Activated naive CD4-positive, alpha-beta T cell treated with anti-CD3 and anti-CD28 coated beads, Interleukin-2, amount 10 ng/mL, durations not matched to agents 7 days and 5 days (primary cell): Measurements from ENCODE around the gene C15orf40.
"Not testable (repeated sequence)": the region's sequence is repeated elsewhere in the genome, so short reads cannot be mapped to it uniquely, and the experiment has no call there.

Source experiments
- CTCF ChIA-PET: fragments of 350-600 bp; sonication (Branson Sonifier 250); formaldehyde crosslinking; loops from one replicate; lab custom pipeline; 2021; ENCODE audit warnings: antibody characterized with exemption; lab: Charles Lee
- DNase-seq: peaks from one replicate; pipeline ENCODE4 v3.0.0-alpha.2; 2020
- H3K27ac Mint-ChIP-seq: one replicate; pipeline ENCODE4 v1.8.0; 2021; ENCODE audit warnings: mild to moderate bottlenecking, moderate library complexity, mixed read lengths
- H3K27me3 Mint-ChIP-seq: one replicate; pipeline ENCODE4 v1.8.0; 2021; ENCODE audit warnings: mild to moderate bottlenecking, mixed read lengths
- H3K36me3 Mint-ChIP-seq: one replicate; pipeline ENCODE4 v1.8.0; 2021; ENCODE audit warnings: mixed read lengths
- H3K4me1 Mint-ChIP-seq: one replicate; pipeline ENCODE4 v1.8.0; 2021; ENCODE audit warnings: mixed read lengths
- H3K4me3 Mint-ChIP-seq: one replicate; pipeline ENCODE4 v1.8.0; 2021; ENCODE audit warnings: mild to moderate bottlenecking, moderate library complexity, mixed read lengths
- H3K9me3 Mint-ChIP-seq: one replicate; pipeline ENCODE4 v1.8.0; 2021; ENCODE audit warnings: mixed read lengths

C15orf40 gene

GRCh38 chr15:83012636-83013035, 1.2 kb upstream of the C15orf40 start:
- peaks cover 41% of the 10 kb centered on the region for H3K36me3 Mint-ChIP-seq
- peak overlapping the region; percentile 97 for H3K27ac Mint-ChIP-seq
- no peaks in the 10 kb centered on the region for H3K9me3 Mint-ChIP-seq
- H3K27me3 Mint-ChIP-seq = no peaks in the 10 kb centered on the region
- peak overlapping the region; percentile 96 for H3K4me3 Mint-ChIP-seq
- peaks cover 42% of the 10 kb centered on the region for H3K4me1 Mint-ChIP-seq
- no peak for DNase-seq
- CTCF ChIA-PET = interaction anchor here (1.0 to 3.3 kb wide), 2 partner anchors 12 to 20 kb away, joined by 3 to 20 read pairs; no protein-coding TSS in a partner anchor

- peak overlapping the region; percentile 96 for H3K4me3 Mint-ChIP-seq
- H3K4me1 Mint-ChIP-seq = peaks cover 42% of the 10 kb centered on the region
- peak overlapping the region; percentile 97 for H3K27ac Mint-ChIP-seq
- H3K9me3 Mint-ChIP-seq = no peaks in the 10 kb centered on the region
- CTCF ChIA-PET = interaction anchor here (1.0 to 3.3 kb wide), 6 partner anchors 10 to 235 kb away, joined by 3 to 20 read pairs (median 3); no protein-coding TSS in a partner anchor
- peaks cover 41% of the 10 kb centered on the region for H3K36me3 Mint-ChIP-seq
- H3K27me3 Mint-ChIP-seq = no peaks in the 10 kb centered on the region
- no peak for DNase-seq
Observed at GRCh38 chr15:83012076-83012426, 612 bp upstream of the C15orf40 start.

- DNase-seq = peak; percentile 88
- Mint-ChIP-seq H3K4me3 (peak overlapping the region; percentile 96), H3K36me3 (peaks cover 41% of the 10 kb centered on the region), H3K27me3 (no peaks in the 10 kb centered on the region), H3K9me3 (no peaks in the 10 kb centered on the region), H3K27ac (peak overlapping the region; percentile 97), H3K4me1 (peaks cover 42% of the 10 kb centered on the region)
- CTCF ChIA-PET = interaction anchor here (0.7 to 3.3 kb wide), 15 partner anchors 11 to 480 kb away, joined by 3 to 20 read pairs (median 4); no protein-coding TSS in a partner anchor
Observed at GRCh38 chr15:83010709-83011270, 649 bp downstream of the C15orf40 start.

GRCh38 chr15:83000672-83001031, 10.8 kb downstream of the C15orf40 start:
- H3K9me3 Mint-ChIP-seq, H3K36me3 Mint-ChIP-seq, H3K4me1 Mint-ChIP-seq, DNase-seq, H3K27me3 Mint-ChIP-seq, H3K27ac Mint-ChIP-seq, H3K4me3 Mint-ChIP-seq: not testable (repeated sequence)
- CTCF ChIA-PET = interaction anchor here (1.3 to 4.9 kb wide), 13 partner anchors 10 to 470 kb away, joined by 3 to 61 read pairs (median 4); partner anchors contain the start of genes C15orf40 and RAMAC

GRCh38 chr15:82999905-83000671, 11.4 kb downstream of the C15orf40 start:
- DNase-seq = peak; percentile 55

GRCh38 chr15:82999426-82999825, 12.0 kb downstream of the C15orf40 start:
- no peak for DNase-seq
- Mint-ChIP-seq H3K36me3 (no peaks in the 10 kb centered on the region), H3K27ac (no peak overlapping the region), H3K4me3 (no peak overlapping the region), H3K4me1 (peaks cover 8% of the 10 kb centered on the region), H3K27me3 (no peaks in the 10 kb centered on the region), H3K9me3 (no peaks in the 10 kb centered on the region)
- CTCF ChIA-PET = interaction anchor here (0.8 to 4.9 kb wide), 12 partner anchors 11 to 469 kb away, joined by 3 to 61 read pairs (median 4); partner anchors contain the start of genes C15orf40 and RAMAC

More at GRCh38 chr15:82999905-83000671, 11.4 kb downstream of the C15orf40 start:
- Mint-ChIP-seq H3K4me3 (peak overlapping the region; percentile 47), H3K36me3 (peaks cover 4% of the 10 kb centered on the region), H3K4me1 (peaks cover 8% of the 10 kb centered on the region), H3K9me3 (no peaks in the 10 kb centered on the region), H3K27ac (no peak overlapping the region), H3K27me3 (no peaks in the 10 kb centered on the region)
- CTCF ChIA-PET = interaction anchor here (0.6 to 4.9 kb wide), 17 partner anchors 11 to 469 kb away, joined by 3 to 61 read pairs (median 4); partner anchors contain the start of genes C15orf40 and RAMAC

- CTCF ChIA-PET = interaction anchor here (1.0 kb wide), 1 partner anchor 130 kb away, joined by 3 read pairs; no protein-coding TSS in a partner anchor
- peaks cover 8% of the 10 kb centered on the region for H3K4me1 Mint-ChIP-seq
Observed at GRCh38 chr15:82995938-82996337, 15.5 kb downstream of the C15orf40 start.

GRCh38 chr15:82995076-82995475, 16.4 kb downstream of the C15orf40 start:
- Mint-ChIP-seq H3K36me3 (peaks cover 9% of the 10 kb centered on the region), H3K4me3 (no peak overlapping the region), H3K4me1 (peaks cover 3% of the 10 kb centered on the region), H3K27ac (no peak overlapping the region), H3K27me3 (no peaks in the 10 kb centered on the region), H3K9me3 (no peaks in the 10 kb centered on the region)
- CTCF ChIA-PET = interaction anchor here (0.6 kb wide), 1 partner anchor 145 kb away, joined by 3 read pairs; no protein-coding TSS in a partner anchor
- DNase-seq = no peak

More at GRCh38 chr15:82995938-82996337, 15.5 kb downstream of the C15orf40 start:
- H3K9me3 Mint-ChIP-seq = no peaks in the 10 kb centered on the region
- no peak overlapping the region for H3K4me3 Mint-ChIP-seq
- no peaks in the 10 kb centered on the region for H3K27me3 Mint-ChIP-seq
- DNase-seq = no peak
- H3K27ac Mint-ChIP-seq = no peak overlapping the region
- peaks cover 5% of the 10 kb centered on the region for H3K36me3 Mint-ChIP-seq

GRCh38 chr15:82993144-82993543, 18.3 kb downstream of the C15orf40 start:
- H3K4me1 Mint-ChIP-seq = peaks cover 6% of the 10 kb centered on the region
- no peak overlapping the region for H3K4me3 Mint-ChIP-seq
- CTCF ChIA-PET = no interaction called here
- H3K36me3 Mint-ChIP-seq = peaks cover 21% of the 10 kb centered on the region
- no peak overlapping the region for H3K27ac Mint-ChIP-seq
- H3K9me3 Mint-ChIP-seq = no peaks in the 10 kb centered on the region
- DNase-seq = no peak
- H3K27me3 Mint-ChIP-seq = no peaks in the 10 kb centered on the region

GRCh38 chr15:82992436-82992998, 18.9 kb downstream of the C15orf40 start:
- no peak overlapping the region for H3K27ac Mint-ChIP-seq
- H3K27me3 Mint-ChIP-seq = no peaks in the 10 kb centered on the region
- CTCF ChIA-PET = interaction anchor here (0.6 to 1.1 kb wide), 2 partner anchors 143 to 450 kb away, joined by 3 read pairs; no protein-coding TSS in a partner anchor
- peaks cover 8% of the 10 kb centered on the region for H3K4me1 Mint-ChIP-seq
- DNase-seq = no peak
- peaks cover 25% of the 10 kb centered on the region for H3K36me3 Mint-ChIP-seq
- H3K4me3 Mint-ChIP-seq = no peak overlapping the region
- H3K9me3 Mint-ChIP-seq = no peaks in the 10 kb centered on the region

- Mint-ChIP-seq H3K27ac (peak overlapping the region; percentile 91), H3K4me1 (peaks cover 34% of the 10 kb centered on the region), H3K36me3 (peaks cover 40% of the 10 kb centered on the region), H3K27me3 (no peaks in the 10 kb centered on the region), H3K9me3 (no peaks in the 10 kb centered on the region), H3K4me3 (peak overlapping the region; percentile 97)
- peak; percentile 45 for DNase-seq
- CTCF ChIA-PET = interaction anchor here (0.8 to 2.9 kb wide), 5 partner anchors 10 to 456 kb away, joined by 3 to 10 read pairs (median 8); no protein-coding TSS in a partner anchor
Observed at GRCh38 chr15:82986442-82986780, 25.0 kb downstream of the C15orf40 start.

GRCh38 chr15:82985688-82986441, 25.6 kb downstream of the C15orf40 start, which contains the start of gene RAMAC:
Gene RAMAC, plus strand, starts transcription at chr15:82986210. Its CDS starts 2,809 bp downstream, at chr15:82989019.
- H3K9me3 Mint-ChIP-seq = no peaks in the 10 kb centered on the region
- no peaks in the 10 kb centered on the region for H3K27me3 Mint-ChIP-seq
- CTCF ChIA-PET = interaction anchor here (1.2 to 2.9 kb wide), 4 partner anchors 14 to 455 kb away, joined by 5 to 10 read pairs (median 8); no protein-coding TSS in a partner anchor
- peak; percentile 95 for DNase-seq
- peak within 1 kb of the TSS; percentile 91 for H3K27ac Mint-ChIP-seq
- H3K36me3 Mint-ChIP-seq = peaks cover 39% of the 10 kb centered on the region
- peaks cover 34% of the 10 kb centered on the region for H3K4me1 Mint-ChIP-seq
- peak within 1 kb of the TSS; percentile 97 for H3K4me3 Mint-ChIP-seq

GRCh38 chr15:82980981-82981380, 30.5 kb downstream of the C15orf40 start:
- H3K27me3 Mint-ChIP-seq = no peaks in the 10 kb centered on the region
- H3K4me1 Mint-ChIP-seq = peaks cover 13% of the 10 kb centered on the region
- CTCF ChIA-PET = no interaction called here
- H3K36me3 Mint-ChIP-seq = peaks cover 11% of the 10 kb centered on the region
- no peak for DNase-seq
- no peaks in the 10 kb centered on the region for H3K9me3 Mint-ChIP-seq
- H3K27ac Mint-ChIP-seq = no peak overlapping the region
- H3K4me3 Mint-ChIP-seq = no peak overlapping the region
